H1 (cell line): ENCODE results near the gene DNER. TPM values are rescaled to one million over a fixed set of nuclear protein-coding genes. Genes with fewer than 3 reads are reported as not detected.

Source experiments
- CTCF ChIA-PET: fragments of 300-600 bp; sonication (Branson Sonifier 250); formaldehyde crosslinking; loops from one replicate; lab custom pipeline; 2021; ENCODE audit not compliant: partially characterized antibody; lab: Charles Lee
- POLR2A ChIA-PET: fragments of 300-600 bp; sonication (Branson Sonifier 250); formaldehyde crosslinking; loops from one replicate; lab custom pipeline; 2021; ENCODE audit warnings: inconsistent platforms; ENCODE audit not compliant: partially characterized antibody; lab: Charles Lee
- DNase-seq, 2 experiments: peaks; one replicate each; pipeline versions ENCODE4 v3.0.0 to v3.0.0-alpha.2; 2010 to 2022; ENCODE audit warnings: low spot score in 2 of 2, low read depth in 1 of 2, mixed read lengths in 1 of 2
- FAIRE-seq: peaks from 2 replicates; lab custom pipeline; 2011; peaks lifted over from hg19 to GRCh38; lab: Jason Lieb, UNC
- H2AFZ ChIP-seq: 2 replicates; pipeline ENCODE4 v1.8.1; 2012; ENCODE audit warnings: low read length, inconsistent platforms
- H2AK5ac ChIP-seq: 2 replicates; pipeline ENCODE4 v1.6.1; 2013; ENCODE audit warnings: low read depth, low read length
- H2BK120ac ChIP-seq: replicated peaks from 2 replicates; pipeline ENCODE3; 2013; ENCODE audit warnings: low read depth, low read length, inconsistent platforms
- H2BK12ac ChIP-seq: 2 replicates; pipeline ENCODE4 v1.6.1; 2013; ENCODE audit warnings: low read depth, low read length
- H2BK15ac ChIP-seq: 2 replicates; pipeline ENCODE4 v1.6.1; 2013; ENCODE audit warnings: low read length
- H2BK20ac ChIP-seq: 2 replicates; pipeline ENCODE4 v1.6.1; 2013; ENCODE audit warnings: low read length
- H2BK5ac ChIP-seq: 2 replicates; pipeline ENCODE4 v1.6.1; 2013; ENCODE audit warnings: low read depth, low read length
- H3K14ac ChIP-seq: 2 replicates; pipeline ENCODE4 v1.6.1; 2013; ENCODE audit warnings: inconsistent platforms; ENCODE audit not compliant: insufficient read length
- H3K18ac ChIP-seq: 2 replicates; pipeline ENCODE4 v1.6.1; 2013; ENCODE audit warnings: low read length; ENCODE audit errors: extremely low read depth
- H3K23ac ChIP-seq: 2 replicates; pipeline ENCODE4 v1.6.1; 2013; ENCODE audit warnings: inconsistent platforms; ENCODE audit not compliant: insufficient read length
- H3K23me2 ChIP-seq: 2 replicates; pipeline ENCODE4 v1.6.1; 2013; ENCODE audit warnings: low read depth, low read length
- H3K27ac ChIP-seq: 2 replicates; pipeline ENCODE4 v1.6.1; 2011; ENCODE audit warnings: low read depth, low read length, inconsistent platforms
- H3K27me3 ChIP-seq, 4 experiments: replicated peaks in 1 of 4; 1 replicate in 1 of 4; 2 replicates in 3 of 4; pipeline versions ENCODE4 v1.6.1 to v1.8.1; 2011 to 2013; ENCODE audit warnings: low read length in 3 of 4, mild to moderate bottlenecking in 3 of 4, inconsistent platforms in 2 of 4, mixed read lengths in 2 of 4, moderate library complexity in 1 of 4; ENCODE audit not compliant: control insufficient read depth in 3 of 4, insufficient read depth in 3 of 4; ENCODE audit errors: extremely low read depth in 1 of 4
- H3K36me3 ChIP-seq, 4 experiments: 2 replicates each; pipeline versions ENCODE4 v1.6.1 to v1.8.1; 2011 to 2013; ENCODE audit warnings: mild to moderate bottlenecking in 4 of 4, low read length in 3 of 4, moderate library complexity in 2 of 4, control low read depth in 1 of 4, inconsistent platforms in 1 of 4; ENCODE audit not compliant: insufficient read depth in 4 of 4, control insufficient read depth in 2 of 4
- H3K4ac ChIP-seq: replicated peaks from 2 replicates; pipeline ENCODE3; 2013; ENCODE audit warnings: low read length, low read depth, mixed read lengths, inconsistent platforms; ENCODE audit not compliant: insufficient read length
- H3K4me1 ChIP-seq, 4 experiments: replicated peaks in 1 of 4; 1 replicate in 1 of 4; 2 replicates in 3 of 4; pipeline versions ENCODE4 v1.6.1 to v1.8.1; 2011 to 2013; ENCODE audit warnings: low read length in 3 of 4, inconsistent platforms in 2 of 4, mixed read lengths in 1 of 4; ENCODE audit not compliant: insufficient read depth in 4 of 4, control insufficient read depth in 3 of 4
- H3K4me2 ChIP-seq, 2 experiments: 2 replicates each; pipeline versions ENCODE4 v1.6.1 to v1.8.1; 2011 to 2013; ENCODE audit warnings: low read depth in 2 of 2, low read length in 2 of 2, control low read depth in 1 of 2, inconsistent platforms in 1 of 2, mild to moderate bottlenecking in 1 of 2; ENCODE audit not compliant: insufficient read depth in 1 of 2
- H3K4me3 ChIP-seq, 4 experiments: fragments of 200-600, 300-600 bp in 1 of 4; sonication (generic), shearing (Covaris generic), sonication (Bioruptor Twin) in 1 of 4; 2 replicates each; pipeline versions ENCODE4 v1.5.1 to v1.8.1; 2011 to 2016; ENCODE audit warnings: low read length in 4 of 4, low read depth in 3 of 4, control low read depth in 2 of 4, inconsistent platforms in 2 of 4, mild to moderate bottlenecking in 2 of 4, mixed read lengths in 1 of 4, moderate library complexity in 1 of 4; ENCODE audit not compliant: insufficient read depth in 2 of 4; ENCODE audit errors: extremely low read depth in 1 of 4
- H3K56ac ChIP-seq: replicated peaks from 2 replicates; pipeline ENCODE3; 2013; ENCODE audit warnings: low read depth, mild to moderate bottlenecking, mixed read lengths, low read length, inconsistent platforms; ENCODE audit not compliant: insufficient read length
- H3K79me1 ChIP-seq: 2 replicates; pipeline ENCODE4 v1.6.1; 2013; ENCODE audit warnings: low read depth, low read length, control low read depth
- H3K79me2 ChIP-seq, 2 experiments: 2 replicates each; pipeline versions ENCODE4 v1.6.1 to v1.8.1; 2012 to 2013; ENCODE audit warnings: low read length in 2 of 2, mild to moderate bottlenecking in 2 of 2, inconsistent platforms in 1 of 2; ENCODE audit not compliant: insufficient read depth in 2 of 2, control insufficient read depth in 1 of 2
- H3K9ac ChIP-seq, 4 experiments: replicated peaks in 1 of 4; 1 replicate in 1 of 4; 2 replicates in 3 of 4; pipeline versions ENCODE4 v1.6.1 to v1.8.1; 2011 to 2013; ENCODE audit warnings: low read depth in 3 of 4, low read length in 3 of 4, control low read depth in 2 of 4, mild to moderate bottlenecking in 2 of 4, moderate library complexity in 2 of 4, inconsistent platforms in 1 of 4; ENCODE audit errors: extremely low read depth in 1 of 4
- H3K9me3 ChIP-seq, 2 experiments: 2 replicates each; pipeline versions ENCODE4 v1.6.1 to v1.8.1; 2012 to 2013; ENCODE audit warnings: mild to moderate bottlenecking in 2 of 2, moderate library complexity in 2 of 2, control low read depth in 1 of 2, inconsistent platforms in 1 of 2, low read depth in 1 of 2, low read length in 1 of 2, mixed read lengths in 1 of 2; ENCODE audit not compliant: insufficient read depth in 2 of 2
- H4K20me1 ChIP-seq, 2 experiments: replicated peaks in 1 of 2; 2 replicates each; pipeline versions ENCODE3 to v1.8.1; 2011 to 2013; ENCODE audit warnings: inconsistent platforms in 2 of 2, low read length in 2 of 2, mild to moderate bottlenecking in 1 of 2; ENCODE audit not compliant: insufficient read depth in 2 of 2, control insufficient read depth in 1 of 2
- H4K5ac ChIP-seq: 2 replicates; pipeline ENCODE4 v1.6.1; 2013; ENCODE audit warnings: low read length, low read depth, mixed read lengths, inconsistent platforms; ENCODE audit not compliant: insufficient read length
- H4K8ac ChIP-seq: 2 replicates; pipeline ENCODE4 v1.8.0; 2013; ENCODE audit warnings: mild to moderate bottlenecking, moderate library complexity, low read length, inconsistent platforms; ENCODE audit not compliant: insufficient read depth; ENCODE audit errors: extremely low read depth
- H4K91ac ChIP-seq: replicated peaks from 2 replicates; pipeline ENCODE3; 2013; ENCODE audit warnings: low read length, mixed read lengths, inconsistent platforms; ENCODE audit not compliant: insufficient read length
- ASH2L ChIP-seq: fragments of 200-600, 300-600 bp; sonication (generic); IDR thresholded peaks from one replicate; pipeline ENCODE4 v1.7.1; 2017; ENCODE audit warnings: low read length
- BACH1 ChIP-seq: IDR thresholded peaks from 2 replicates; pipeline ENCODE4 v1.6.1; 2012; ENCODE audit warnings: low read length, improper control_type of control experiment
- CHD1 ChIP-seq: IDR thresholded peaks from 2 replicates; pipeline ENCODE4 v1.6.1; 2012; ENCODE audit warnings: low read depth, low read length, improper control_type of control experiment
- CREB1 ChIP-seq: IDR thresholded peaks from 2 replicates; pipeline ENCODE4 v1.6.1; 2012; ENCODE audit warnings: inconsistent platforms
- CTBP2 ChIP-seq: IDR thresholded peaks from 2 replicates; pipeline ENCODE4 v1.7.0; 2011; ENCODE audit warnings: borderline replicate concordance, mild to moderate bottlenecking, moderate library complexity, mixed read lengths, low read length; ENCODE audit not compliant: insufficient read depth, insufficient read length
- GTF2F1 ChIP-seq: IDR thresholded peaks from 2 replicates; pipeline ENCODE4 v1.6.1; 2012; ENCODE audit warnings: low read depth, low read length, improper control_type of control experiment, borderline replicate concordance
- HDAC6 ChIP-seq: IDR thresholded peaks from one replicate; pipeline ENCODE4 v1.7.1; 2012; ENCODE audit warnings: low read depth, mild to moderate bottlenecking, inconsistent platforms, low read length, moderate library complexity
- KDM1A ChIP-seq: fragments of 200-600, 300-600 bp; sonication (generic); IDR thresholded peaks from 2 replicates; pipeline ENCODE4 v1.7.1; 2016; ENCODE audit warnings: mild to moderate bottlenecking, low read length, borderline replicate concordance
- POU5F1 ChIP-seq: IDR thresholded peaks from 2 replicates; pipeline ENCODE4 v1.6.1; 2011; ENCODE audit warnings: low read depth, mild to moderate bottlenecking, low read length, moderate library complexity
- RFX5 ChIP-seq: IDR thresholded peaks from 2 replicates; pipeline ENCODE4 v1.6.1; 2011; ENCODE audit warnings: low read depth, low read length, improper control_type of control experiment, borderline replicate concordance
- SIRT6 ChIP-seq: IDR thresholded peaks from one replicate; pipeline ENCODE4 v1.7.1; 2012; ENCODE audit warnings: low read length, inconsistent platforms
- SP1 ChIP-seq: IDR thresholded peaks from 2 replicates; pipeline ENCODE4 v1.6.1; 2011; ENCODE audit warnings: low read depth, low read length
- TAF7 ChIP-seq: optimal IDR thresholded peaks from 2 replicates; pipeline ENCODE3; 2011; ENCODE audit warnings: low read depth, mild to moderate bottlenecking, inconsistent platforms, low read length, moderate library complexity, borderline replicate concordance
- TBP ChIP-seq: IDR thresholded peaks from 2 replicates; pipeline ENCODE4 v1.6.1; 2011; ENCODE audit warnings: low read depth, low read length, improper control_type of control experiment
- WGBS, 2 experiments: shearing (Covaris generic) in 1 of 2; methylation state at CpG; one replicate each; pipeline versions ENCODE4 v1.1.6 to v1.1.7; 2013 to 2015; ENCODE audit warnings: low lambda C conversion rate in 2 of 2, mixed read lengths in 2 of 2, inconsistent platforms in 1 of 2, low coverage in 1 of 2, missing lambda C conversion rate in 1 of 2; ENCODE audit not compliant: insufficient replicate concordance in 2 of 2, insufficient coverage in 1 of 2, insufficient read length in 1 of 2; ENCODE audit errors: extremely low coverage in 1 of 2, missing lambda C conversion rate in 1 of 2; 5-methylcytosine and 5-hydroxymethylcytosine counted together
- polyA plus RNA-seq, 7 experiments: library from polyadenylated mRNA; depleted of rRNA in 3 of 7; stranded (reverse) in 5 of 7; unstranded in 2 of 7; fragments of >200 nt in 5 of 7; fragments of 200-250 nt in 2 of 7; gene quantifications; 1 replicate in 5 of 7; 2 replicates in 1 of 7; 4 replicates in 1 of 7; pipeline versions ENCODE4 v1.2.1 to v1.2.3, GENCODE V29; 2011 to 2013; ENCODE audit warnings: missing spikeins in 2 of 7, mixed read lengths in 2 of 7
- total RNA-seq: library from RNA; stranded (reverse); fragmentation: NEBNext Ultra II Directional; extraction: Animal tissue kit (Norgen Biotek cat#: 25700); gene quantifications from 2 replicates; pipeline ENCODE4 v1.2.1, GENCODE V29; 2021
- TF ChIP-seq, protein P1 (sequence below): IDR thresholded peaks from 2 replicates; pipeline ENCODE4 v1.6.1; 2012; ENCODE audit warnings: inconsistent platforms

DNER gene
- total and polyA plus RNA-seq, 2 of the 8 experiments (the other 6 are each of a cell fraction or from before 2014, with no cell fraction given): 6.8 to 16.3 TPM

- Histone ChIP-seq H3K23me2 (no peaks in the 10 kb centered on the region), H3K56ac (no peak overlapping the region), H3K4me3 (no peak overlapping the region), H4K5ac (no peak overlapping the region), H3K27ac (no peak overlapping the region), H3K79me2 (no peaks in the 10 kb centered on the region), H4K91ac (no peak overlapping the region), H3K4ac (no peak overlapping the region), H2BK120ac (no peak overlapping the region), H4K8ac (no peak overlapping the region), H3K79me1 (no peaks in the 10 kb centered on the region), H2BK12ac (no peak overlapping the region), H3K9ac (no peak overlapping the region), H2BK5ac (no peak overlapping the region), H2AK5ac (no peak overlapping the region), H3K18ac (no peak overlapping the region), H3K9me3 (no peaks in the 10 kb centered on the region), H4K20me1 (no peaks in the 10 kb centered on the region), H2BK20ac (no peak overlapping the region), H3K4me2 (no peak overlapping the region), H3K14ac (no peak overlapping the region), H3K36me3 (no peaks in the 10 kb centered on the region), H2AFZ (no peak overlapping the region), H3K23ac (no peak overlapping the region), H3K27me3 (no peaks in the 10 kb centered on the region), H2BK15ac (no peak overlapping the region), H3K4me1 (no peaks in the 10 kb centered on the region)
- FAIRE-seq: no peak
- WGBS, 2 experiments: 92% methylated on average over 3 of the region's 3 CpGs; no CpG with 5 or more reads in 1 of the 2 experiments
- ChIA-PET POLR2A (interaction anchor here (1.4 kb wide), 1 partner anchor 10 kb away, joined by 3 read pairs; no protein-coding TSS in a partner anchor), CTCF (interaction anchor here (0.9 to 4.9 kb wide), 6 partner anchors 10 to 366 kb away, joined by 3 to 18 read pairs (median 4); no protein-coding TSS in a partner anchor)
- no peak for DNase-seq
- TF ChIP-seq SIRT6 (no peak), HDAC6 (no peak), CREB1 (no peak), CTBP2 (no peak), POU5F1 (no peak), TAF7 (no peak), ASH2L (no peak), RFX5 (no peak), KDM1A (no peak), CHD1 (no peak), GTF2F1 (no peak), SP1 (no peak), TBP (no peak), BACH1 (no peak)
- TF ChIP-seq, protein P1, sequence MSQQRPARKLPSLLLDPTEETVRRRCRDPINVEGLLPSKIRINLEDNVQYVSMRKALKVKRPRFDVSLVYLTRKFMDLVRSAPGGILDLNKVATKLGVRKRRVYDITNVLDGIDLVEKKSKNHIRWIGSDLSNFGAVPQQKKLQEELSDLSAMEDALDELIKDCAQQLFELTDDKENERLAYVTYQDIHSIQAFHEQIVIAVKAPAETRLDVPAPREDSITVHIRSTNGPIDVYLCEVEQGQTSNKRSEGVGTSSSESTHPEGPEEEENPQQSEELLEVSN: no peak
These were observed 72.0 kb downstream of the DNER start for GRCh38 chr2:229642371-229642770.
